NCI-H146 treated with DMSO at 0.1 percent for 48 hours (cell line): ENCODE data around the gene PBLD.
A peak's percentile ranks its signal among the peaks of the same experiment; 100 is the strongest.

ENCODE experiments used
- DNase-seq: peaks from one replicate; lab custom pipeline; 2025; ENCODE audit not compliant: unreplicated experiment; lab: John Stamatoyannopoulos, UW

The PBLD gene

GRCh38 chr10:68332259-68333057, at the start of gene PBLD:
PBLD (minus strand) TSS chr10:68332928; CDS start chr10:68306844, 26,084 bp downstream.
- peak; percentile 68 for DNase-seq

DNA sequence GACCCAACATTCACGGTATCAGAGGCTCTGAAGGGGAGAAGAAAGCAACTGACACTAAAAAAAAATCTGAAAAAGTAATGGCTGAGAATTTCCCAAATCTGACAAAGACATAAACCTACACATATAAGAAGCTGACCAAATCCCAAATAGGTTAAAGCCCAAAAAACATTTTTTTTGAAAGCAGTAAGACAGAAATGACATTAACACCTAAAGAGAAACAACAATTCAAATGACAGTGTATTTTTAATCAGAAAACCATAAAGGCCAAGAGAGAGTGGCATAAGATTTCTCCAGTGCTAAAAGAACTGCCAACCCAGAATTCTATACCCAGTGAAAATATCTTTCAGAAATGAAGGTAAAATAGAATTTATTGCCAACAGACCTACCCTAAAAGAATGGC, 38.9 kb upstream of the PBLD start:
- no peak for DNase-seq

DNA sequence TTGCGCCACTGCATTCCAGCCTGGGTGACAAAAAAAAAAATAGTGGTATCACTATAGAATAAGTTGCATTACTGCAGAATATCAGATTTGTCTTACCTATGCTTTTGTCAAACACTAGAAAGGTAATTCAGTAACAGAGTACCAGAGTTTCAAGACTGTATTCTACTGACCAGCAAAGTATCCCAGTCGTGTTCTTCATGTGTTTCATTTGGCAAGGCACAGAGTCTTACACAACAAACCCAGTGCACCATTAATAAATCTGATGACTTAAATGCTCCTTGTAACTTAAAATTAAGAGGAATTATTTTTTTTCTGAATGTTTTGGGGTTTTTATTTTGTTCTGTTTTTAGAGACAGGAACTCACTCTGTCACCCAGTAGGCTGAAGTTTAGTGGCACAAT, 34.4 kb upstream of the PBLD start:
- no peak for DNase-seq

- DNase-seq: no peak
Observed at GRCh38 chr10:68366600-68366999, 33.9 kb upstream of the PBLD start.

- no peak for DNase-seq
Observed at GRCh38 chr10:68365611-68366010, 32.9 kb upstream of the PBLD start.

GRCh38 chr10:68364101-68364886, 31.6 kb upstream of the PBLD start:
- no peak for DNase-seq

DNA sequence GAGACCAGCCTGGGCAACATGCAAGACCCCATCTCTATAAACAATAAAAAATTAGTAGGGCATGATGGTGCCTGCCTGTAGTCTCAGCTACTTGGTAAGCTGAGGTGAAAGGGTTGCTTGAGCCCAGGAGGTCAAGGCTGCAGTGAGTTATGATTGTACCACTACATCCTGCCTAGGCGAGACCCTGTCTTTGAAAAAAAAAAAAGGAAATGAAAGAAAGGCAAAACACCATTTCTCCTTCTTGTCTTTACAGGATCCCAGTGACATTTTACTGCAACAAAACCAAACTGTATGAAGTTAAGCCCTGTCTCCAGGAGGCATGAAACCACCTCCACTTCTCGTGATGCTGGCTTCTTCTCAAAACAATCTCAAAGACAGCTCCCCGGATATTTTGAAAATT, 29.9 kb upstream of the PBLD start:
- DNase-seq: no peak

DNA sequence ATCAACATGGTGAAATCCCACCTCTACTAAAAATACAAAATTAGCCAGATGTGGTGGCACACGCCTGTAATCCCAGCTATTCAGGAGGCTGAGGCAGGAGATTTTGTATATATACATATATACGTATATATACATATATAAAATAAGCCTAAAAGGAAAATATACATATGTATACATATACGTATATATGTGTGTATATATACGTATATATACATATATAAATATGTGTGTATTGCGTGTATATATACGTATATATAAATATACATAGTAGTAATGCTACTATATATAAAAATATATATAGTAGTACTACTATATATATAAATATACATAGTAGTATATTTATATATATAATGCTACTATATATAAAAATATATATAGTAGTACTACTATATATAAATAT, 26.5 kb upstream of the PBLD start:
- DNase-seq: no peak

GRCh38 chr10:68353537-68353936, 20.8 kb upstream of the PBLD start:
- no peak for DNase-seq

GRCh38 chr10:68348265-68348741, 15.6 kb upstream of the PBLD start:
- DNase-seq: peak; percentile 15

DNA sequence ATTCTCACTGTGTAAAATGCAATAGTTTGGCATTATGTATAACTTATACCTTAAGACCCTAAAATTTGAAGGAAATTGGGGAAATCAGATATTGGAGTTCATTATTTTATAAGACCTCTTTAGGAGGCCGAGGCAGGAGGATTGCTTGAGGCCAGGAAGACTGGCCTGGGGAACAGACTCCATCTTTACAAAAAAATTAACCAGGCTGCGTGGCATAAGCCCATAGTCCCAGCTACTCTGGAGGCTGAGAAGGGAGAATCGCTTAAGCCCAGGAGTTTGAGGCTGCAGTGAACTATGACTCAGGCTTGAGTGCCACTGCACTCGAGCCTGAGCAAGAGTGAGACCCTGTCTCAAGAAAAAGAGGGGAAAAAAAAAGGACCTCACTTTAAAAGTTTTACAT, 14.0 kb upstream of the PBLD start:
- no peak for DNase-seq

- DNase-seq: no peak
Observed at GRCh38 chr10:68345621-68346020, 12.9 kb upstream of the PBLD start.

DNA sequence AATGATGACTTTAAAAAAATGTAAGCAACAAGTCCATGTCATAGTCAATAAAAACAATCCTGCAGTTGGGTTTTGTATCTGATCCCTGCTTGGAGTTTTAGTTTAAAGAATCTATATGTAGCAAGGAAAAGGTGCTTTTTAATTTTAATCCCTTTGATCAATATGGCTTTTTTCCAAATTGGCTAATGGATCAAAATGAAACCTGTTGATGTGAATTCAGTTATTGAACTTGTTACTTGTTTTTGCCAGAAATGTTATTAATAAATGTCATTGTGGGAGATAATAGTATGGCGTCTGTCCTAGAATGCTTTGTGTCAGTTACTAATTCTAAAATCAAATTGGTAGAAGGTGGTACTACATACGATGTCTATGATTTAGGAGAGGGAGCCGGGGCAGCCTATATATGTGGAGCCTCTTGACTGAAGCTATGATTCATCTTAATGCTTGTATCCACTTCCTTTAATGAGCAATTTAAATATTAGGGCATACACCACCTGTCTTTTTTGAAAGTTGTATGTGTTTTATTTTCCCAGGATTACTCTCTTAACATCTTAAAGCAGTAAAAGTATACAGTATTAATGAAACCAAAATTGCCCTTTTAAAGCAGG, 10.3 kb upstream of the PBLD start:
- DNase-seq: no peak

DNA sequence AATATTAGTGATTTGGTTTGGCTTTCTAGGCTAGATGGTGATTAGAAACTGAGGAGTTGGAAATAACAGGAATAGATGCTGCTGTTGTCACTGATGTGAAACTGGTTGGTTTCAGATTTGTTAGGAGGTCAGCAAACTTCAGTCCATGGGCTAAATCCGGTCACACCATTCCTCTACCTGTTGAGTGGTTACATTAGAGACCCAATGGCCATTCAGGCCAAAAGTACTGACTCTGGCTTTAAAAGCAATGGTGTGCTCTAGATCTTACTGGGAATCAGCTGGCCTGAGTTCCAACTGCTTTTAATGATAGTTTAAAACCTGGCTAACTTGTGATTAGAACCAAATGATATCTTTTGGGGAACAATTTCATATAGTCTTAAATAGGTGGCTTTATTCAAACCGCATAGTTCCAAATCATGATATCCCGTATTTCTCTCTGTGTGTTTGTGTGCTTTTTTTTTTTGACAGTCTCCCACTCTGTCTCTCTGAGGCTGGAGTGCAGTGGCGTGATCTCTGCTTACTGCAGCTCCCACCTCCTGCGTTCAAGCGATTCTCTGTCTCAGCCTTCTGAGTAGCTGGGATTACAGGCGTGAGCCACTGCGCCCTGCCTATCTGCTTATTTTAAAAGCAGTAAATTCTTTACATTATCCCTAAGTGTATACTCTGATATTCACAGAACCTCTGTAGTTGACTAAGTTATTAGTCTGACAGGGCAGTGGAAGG, 7.8 kb upstream of the PBLD start:
- DNase-seq: no peak

DNA sequence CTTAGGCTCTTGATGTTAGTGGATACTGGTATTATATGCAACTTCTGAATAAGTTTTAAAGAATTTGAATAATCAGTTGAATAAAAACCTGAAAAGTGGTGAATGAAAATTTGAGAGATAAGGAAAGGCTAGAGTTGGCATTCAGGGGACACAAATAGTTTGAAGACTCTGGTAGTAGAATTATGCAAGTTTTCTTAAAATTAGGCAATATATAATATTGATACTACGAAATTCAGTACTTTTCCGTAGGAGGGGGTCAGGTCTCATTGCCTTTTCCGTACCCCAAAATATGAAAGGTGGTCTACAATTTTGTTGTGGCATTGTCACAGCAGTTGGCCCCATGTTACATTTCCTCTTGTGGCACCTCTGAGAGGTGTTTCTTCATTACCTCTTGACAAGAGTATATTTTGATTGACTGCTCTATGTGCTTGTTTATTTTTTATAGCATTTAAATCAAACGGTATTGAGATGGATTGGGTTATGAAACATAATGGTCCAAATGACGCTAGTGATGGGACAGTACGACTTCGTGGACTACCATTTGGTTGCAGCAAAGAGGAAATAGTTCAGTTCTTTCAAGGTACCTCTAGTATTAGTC, 4.1 kb upstream of the PBLD start:
- DNase-seq: no peak

- no peak for DNase-seq
Observed at GRCh38 chr10:68334672-68335467, 2.1 kb upstream of the PBLD start.

- DNase-seq: no peak
Observed at GRCh38 chr10:68333440-68334431, 1.0 kb upstream of the PBLD start.

DNA sequence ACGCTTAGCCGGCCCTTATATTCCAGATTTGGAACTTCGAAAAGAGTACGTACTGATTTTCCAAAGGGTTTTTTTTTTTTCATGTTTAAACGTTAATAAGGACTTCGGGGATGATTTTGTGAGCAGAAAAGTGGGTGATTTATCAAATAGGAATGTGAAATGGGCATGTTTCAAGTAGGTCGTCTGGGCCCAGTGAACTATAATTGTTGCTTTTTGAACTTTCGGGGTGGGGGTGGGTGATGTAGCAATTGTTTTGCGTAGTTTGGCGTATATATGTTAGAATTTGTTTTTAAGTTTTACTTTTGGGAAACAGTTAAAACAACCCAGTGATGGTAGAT, 299 bp upstream of the PBLD start:
- DNase-seq: no peak
